Osteoblast (primary cell): ENCODE data around the gene STX16. TPM values are rescaled to one million over a fixed set of nuclear protein-coding genes. Genes with fewer than 3 reads are reported as not detected.

ENCODE experiments used
- DNase-seq: peaks from one replicate; pipeline ENCODE4 v3.0.0; 2011; ENCODE audit warnings: low spot score, mixed read lengths; ENCODE audit not compliant: insufficient read length; ENCODE audit errors: missing footprints
- H2AFZ ChIP-seq: 2 replicates; pipeline ENCODE4 v1.6.0; 2011; ENCODE audit warnings: mild to moderate bottlenecking, low read length
- H3K27ac ChIP-seq: 2 replicates; pipeline ENCODE4 v1.5.1; 2011; ENCODE audit warnings: mild to moderate bottlenecking, low read depth, low read length, moderate library complexity
- H3K27me3 ChIP-seq: 2 replicates; pipeline ENCODE4 v1.6.0; 2012; ENCODE audit warnings: mild to moderate bottlenecking, control low read depth, inconsistent platforms, low read length, moderate library complexity; ENCODE audit not compliant: insufficient read depth
- H3K36me3 ChIP-seq: 2 replicates; pipeline ENCODE4 v1.5.1; 2011; ENCODE audit warnings: mild to moderate bottlenecking, low read length, control low read depth, moderate library complexity; ENCODE audit not compliant: insufficient read depth
- H3K4me1 ChIP-seq: 2 replicates; pipeline ENCODE4 v1.5.1; 2011; ENCODE audit warnings: mild to moderate bottlenecking, low read length, control low read depth, moderate library complexity; ENCODE audit not compliant: insufficient read depth
- H3K4me2 ChIP-seq: 2 replicates; pipeline ENCODE4 v1.6.0; 2011; ENCODE audit warnings: mild to moderate bottlenecking, low read length; ENCODE audit not compliant: insufficient read depth
- H3K4me3 ChIP-seq: fragments of 200-600 bp; sonication (generic); 3 replicates; pipeline ENCODE4 v1.5.1; 2012; ENCODE audit warnings: mild to moderate bottlenecking, low read length, inconsistent platforms; ENCODE audit not compliant: insufficient read depth
- H3K79me2 ChIP-seq: 2 replicates; pipeline ENCODE4 v1.6.0; 2012; ENCODE audit warnings: mild to moderate bottlenecking, low read length, control low read depth, inconsistent platforms; ENCODE audit not compliant: insufficient read depth
- H3K9me3 ChIP-seq: 2 replicates; pipeline ENCODE4 v1.5.1; 2011; ENCODE audit warnings: low read depth, low read length, control low read depth
- H4K20me1 ChIP-seq: 2 replicates; pipeline ENCODE4 v1.6.0; 2012; ENCODE audit warnings: mild to moderate bottlenecking, low read length, control low read depth; ENCODE audit not compliant: insufficient read depth
- total RNA-seq: library from RNA; depleted of rRNA; stranded (reverse); fragments of >200 nt; gene quantifications from 2 replicates; pipeline ENCODE4 v1.2.3, GENCODE V29; 2012
- TF ChIP-seq, protein P1 (sequence below): IDR thresholded peaks from 2 replicates; pipeline ENCODE4 v1.5.1; 2011; ENCODE audit warnings: mild to moderate bottlenecking, low read depth, low read length, moderate library complexity; ENCODE audit errors: extremely low read depth

Gene STX16
- total RNA-seq, 1 donor: 28.6 TPM

DNA sequence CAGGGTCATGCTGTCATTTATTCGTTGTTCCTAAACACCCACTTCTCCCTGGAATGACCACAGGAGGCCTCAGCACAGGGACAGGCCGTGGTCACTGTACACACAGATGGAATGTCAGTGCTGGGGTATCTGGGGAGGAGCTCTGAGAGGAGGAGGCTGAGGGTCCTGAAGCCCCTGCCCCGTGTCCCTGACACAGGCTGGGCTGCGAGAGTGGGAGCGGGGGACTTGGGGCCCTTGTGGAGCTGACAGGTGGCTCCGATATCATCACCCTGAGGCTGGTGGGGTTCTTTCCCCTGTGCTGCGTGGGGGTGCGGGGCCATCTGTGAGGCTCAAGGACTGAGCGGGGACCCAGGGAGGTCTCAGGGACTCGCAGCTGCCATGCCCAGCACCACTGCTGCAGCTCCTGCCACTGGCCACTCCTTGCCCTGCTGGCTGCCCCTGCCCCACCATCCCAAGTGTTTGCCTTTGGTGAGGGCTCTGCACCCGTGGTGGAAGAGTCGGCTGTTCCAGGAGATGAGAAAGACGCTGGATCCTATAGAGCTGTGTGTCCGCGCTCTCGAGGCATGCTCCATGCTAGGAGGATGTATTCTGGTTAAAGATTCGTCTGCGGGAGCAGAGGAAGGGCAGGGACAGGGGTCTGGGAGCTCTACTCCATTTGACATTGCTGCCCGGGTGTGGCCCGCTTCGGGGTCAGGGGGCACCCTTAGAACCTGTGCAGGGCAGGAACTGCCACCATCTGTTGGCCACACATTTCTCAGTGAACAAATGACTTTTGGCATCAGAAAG is 60.4 kb downstream of the STX16 start:
- H3K4me3 ChIP-seq: no peak overlapping the region
- H3K27ac ChIP-seq: no peak overlapping the region
- no peak overlapping the region for H2AFZ ChIP-seq
- no peaks in the 10 kb centered on the region for H3K4me1 ChIP-seq
- H3K79me2 ChIP-seq: no peaks in the 10 kb centered on the region
- TF ChIP-seq, protein P1, sequence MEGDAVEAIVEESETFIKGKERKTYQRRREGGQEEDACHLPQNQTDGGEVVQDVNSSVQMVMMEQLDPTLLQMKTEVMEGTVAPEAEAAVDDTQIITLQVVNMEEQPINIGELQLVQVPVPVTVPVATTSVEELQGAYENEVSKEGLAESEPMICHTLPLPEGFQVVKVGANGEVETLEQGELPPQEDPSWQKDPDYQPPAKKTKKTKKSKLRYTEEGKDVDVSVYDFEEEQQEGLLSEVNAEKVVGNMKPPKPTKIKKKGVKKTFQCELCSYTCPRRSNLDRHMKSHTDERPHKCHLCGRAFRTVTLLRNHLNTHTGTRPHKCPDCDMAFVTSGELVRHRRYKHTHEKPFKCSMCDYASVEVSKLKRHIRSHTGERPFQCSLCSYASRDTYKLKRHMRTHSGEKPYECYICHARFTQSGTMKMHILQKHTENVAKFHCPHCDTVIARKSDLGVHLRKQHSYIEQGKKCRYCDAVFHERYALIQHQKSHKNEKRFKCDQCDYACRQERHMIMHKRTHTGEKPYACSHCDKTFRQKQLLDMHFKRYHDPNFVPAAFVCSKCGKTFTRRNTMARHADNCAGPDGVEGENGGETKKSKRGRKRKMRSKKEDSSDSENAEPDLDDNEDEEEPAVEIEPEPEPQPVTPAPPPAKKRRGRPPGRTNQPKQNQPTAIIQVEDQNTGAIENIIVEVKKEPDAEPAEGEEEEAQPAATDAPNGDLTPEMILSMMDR: no peak
- peak; percentile 78 for DNase-seq
- no peaks in the 10 kb centered on the region for H3K27me3 ChIP-seq
- H3K4me2 ChIP-seq: no peak overlapping the region
- H4K20me1 ChIP-seq: no peaks in the 10 kb centered on the region
- H3K9me3 ChIP-seq: no peaks in the 10 kb centered on the region
- H3K36me3 ChIP-seq: no peaks in the 10 kb centered on the region

DNA sequence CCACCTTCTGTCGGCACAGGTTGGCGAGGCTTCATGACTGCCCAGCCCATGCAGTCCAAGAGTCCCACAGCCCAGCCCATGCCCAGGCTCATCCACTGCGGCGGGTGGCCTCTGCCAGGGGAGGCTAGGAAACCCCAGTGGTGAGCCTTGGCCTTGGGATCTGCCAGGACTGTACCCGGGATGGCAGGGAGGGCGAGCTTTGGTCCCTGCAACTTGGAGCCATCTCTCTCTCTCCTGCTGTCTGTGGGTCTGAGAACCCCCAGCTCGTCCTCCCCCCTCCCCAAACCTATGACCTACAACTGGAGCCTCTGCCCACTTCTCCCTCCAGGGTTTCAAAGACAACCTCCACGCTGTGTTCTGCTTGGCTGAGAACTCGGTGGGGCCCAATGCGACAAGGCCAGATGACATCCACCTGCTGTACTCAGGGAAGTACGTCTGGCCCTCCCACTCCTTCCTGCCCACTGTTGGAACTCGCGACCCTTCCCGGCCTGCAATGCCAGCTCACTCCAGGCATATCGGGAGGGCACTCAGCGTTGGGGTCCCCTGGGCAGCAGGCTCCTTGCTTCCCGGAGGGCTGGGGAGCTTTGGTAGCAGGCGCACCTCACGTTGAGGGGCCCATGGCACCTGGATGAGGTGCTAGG is 61.2 kb downstream of the STX16 start:
- Histone ChIP-seq H3K79me2 (no peaks in the 10 kb centered on the region), H3K36me3 (no peaks in the 10 kb centered on the region), H3K27ac (no peak overlapping the region), H3K4me1 (no peaks in the 10 kb centered on the region), H4K20me1 (no peaks in the 10 kb centered on the region), H3K27me3 (no peaks in the 10 kb centered on the region), H3K9me3 (no peaks in the 10 kb centered on the region), H3K4me2 (no peak overlapping the region), H3K4me3 (no peak overlapping the region), H2AFZ (no peak overlapping the region)
- TF ChIP-seq, protein P1: no peak
- peak; percentile 63 for DNase-seq

DNA sequence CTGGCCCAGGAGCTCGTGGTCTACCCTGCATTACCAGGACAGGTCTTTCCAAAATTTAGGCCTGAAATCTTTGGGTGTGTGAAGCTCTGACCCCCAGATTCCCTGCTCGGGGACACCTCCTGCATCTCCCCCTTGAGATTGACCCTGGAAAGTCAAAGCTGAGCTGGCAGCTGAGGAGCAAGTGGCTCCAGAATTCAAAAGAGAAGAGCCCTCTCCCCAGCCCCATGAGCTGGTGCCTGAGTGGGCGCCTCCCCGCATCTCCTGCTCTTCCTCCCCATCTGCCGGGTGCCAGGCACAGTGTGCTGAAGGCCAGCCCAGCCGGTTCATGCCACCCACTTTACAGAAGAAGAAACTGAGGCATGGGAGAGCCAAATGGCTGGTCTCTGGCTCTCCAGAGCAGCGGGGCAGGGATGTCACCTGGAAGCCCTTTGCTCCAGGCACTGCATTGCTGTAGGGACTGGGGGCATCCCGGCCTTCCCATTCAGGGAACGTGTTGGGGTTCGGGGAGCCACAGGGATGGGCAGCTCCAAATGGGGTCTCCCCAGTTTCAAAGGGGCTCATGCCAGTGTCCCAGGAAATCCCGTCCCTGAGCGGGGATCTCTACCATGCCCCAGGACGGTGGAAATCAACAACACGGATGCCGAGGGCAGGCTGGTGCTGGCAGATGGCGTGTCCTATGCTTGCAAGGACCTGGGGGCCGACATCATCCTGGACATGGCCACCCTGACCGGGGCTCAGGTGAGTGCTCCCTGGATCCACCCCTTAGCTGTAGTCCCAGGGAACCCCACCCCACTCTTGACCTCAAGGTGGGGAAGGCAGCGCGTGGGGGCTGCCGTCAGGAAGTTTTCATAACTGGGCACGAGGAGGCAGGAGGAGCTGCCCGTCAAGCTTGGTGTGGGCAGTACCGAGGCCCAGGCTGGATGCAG is 62.0 kb downstream of the STX16 start:
- DNase-seq: peak; percentile 48
- H3K9me3 ChIP-seq: no peaks in the 10 kb centered on the region
- no peaks in the 10 kb centered on the region for H4K20me1 ChIP-seq
- no peak overlapping the region for H2AFZ ChIP-seq
- H3K27me3 ChIP-seq: no peaks in the 10 kb centered on the region
- H3K79me2 ChIP-seq: no peaks in the 10 kb centered on the region
- H3K36me3 ChIP-seq: no peaks in the 10 kb centered on the region
- H3K27ac ChIP-seq: no peak overlapping the region
- TF ChIP-seq, protein P1: no peak
- no peaks in the 10 kb centered on the region for H3K4me1 ChIP-seq
- H3K4me3 ChIP-seq: no peak overlapping the region
- H3K4me2 ChIP-seq: no peak overlapping the region
